Left cardiac atrium (tissue), 4 donors: ENCODE results near the gene ZNF787. TPM values are rescaled to one million over a fixed set of nuclear protein-coding genes. Genes with fewer than 3 reads are reported as not detected.
A peak's percentile ranks its signal among the peaks of the same experiment; 100 is the strongest.
"Not testable (repeated sequence)": the region's sequence is repeated elsewhere in the genome, so short reads cannot be mapped to it uniquely, and the experiment has no call there.

Source experiments
- ATAC-seq, 2 donors: fragments of 200-7000 bp; cut with Tn5 transposase; one replicate each; pipeline ENCODE4 v1.9.1; 2020; ENCODE audit warnings: mild to moderate bottlenecking in 2 of 2, moderate library complexity in 2 of 2
- DNase-seq: peaks from one replicate; pipeline ENCODE4 v3.0.0-alpha.2; 2020
- intact Hi-C, 2 donors: fragments of 100-400 bp; cut with DNase I; formaldehyde crosslinking; loops; one replicate each; pipeline versions ENCODE4 v1.14.1 to v1.15.1; 2022 to 2023
- long read RNA-seq: library from polyadenylated mRNA; unstranded; transcript quantifications from one replicate; pipeline ENCODE4 v2.0.0, GENCODE V29; 2021
- total RNA-seq, 2 donors: library from RNA; stranded (reverse); fragmentation: NEBNext Ultra II Directional; extraction: Animal tissue kit (Norgen Biotek cat#: 25700); gene quantifications; one replicate each; pipeline ENCODE4 v1.2.1, GENCODE V29; 2021
- donor health status: DM: no; HTN: yes; CAD: no.
- donor health status: DM: no; HTN: yes; CAD: no; lungs with severe emphysema.
- donor health status: DM: yes; HTN: yes; CAD: no.
- donor health status: Dilated cardiomyopathy.

Gene ZNF787
- total RNA-seq: 10 to 100 TPM; 27.5 to 37.9 TPM
- long read RNA-seq, partial matches to known transcripts: 0 of 1 reads
- long read RNA-seq, other reads (novel, unspliced or antisense): 1 of 1 reads

DNA sequence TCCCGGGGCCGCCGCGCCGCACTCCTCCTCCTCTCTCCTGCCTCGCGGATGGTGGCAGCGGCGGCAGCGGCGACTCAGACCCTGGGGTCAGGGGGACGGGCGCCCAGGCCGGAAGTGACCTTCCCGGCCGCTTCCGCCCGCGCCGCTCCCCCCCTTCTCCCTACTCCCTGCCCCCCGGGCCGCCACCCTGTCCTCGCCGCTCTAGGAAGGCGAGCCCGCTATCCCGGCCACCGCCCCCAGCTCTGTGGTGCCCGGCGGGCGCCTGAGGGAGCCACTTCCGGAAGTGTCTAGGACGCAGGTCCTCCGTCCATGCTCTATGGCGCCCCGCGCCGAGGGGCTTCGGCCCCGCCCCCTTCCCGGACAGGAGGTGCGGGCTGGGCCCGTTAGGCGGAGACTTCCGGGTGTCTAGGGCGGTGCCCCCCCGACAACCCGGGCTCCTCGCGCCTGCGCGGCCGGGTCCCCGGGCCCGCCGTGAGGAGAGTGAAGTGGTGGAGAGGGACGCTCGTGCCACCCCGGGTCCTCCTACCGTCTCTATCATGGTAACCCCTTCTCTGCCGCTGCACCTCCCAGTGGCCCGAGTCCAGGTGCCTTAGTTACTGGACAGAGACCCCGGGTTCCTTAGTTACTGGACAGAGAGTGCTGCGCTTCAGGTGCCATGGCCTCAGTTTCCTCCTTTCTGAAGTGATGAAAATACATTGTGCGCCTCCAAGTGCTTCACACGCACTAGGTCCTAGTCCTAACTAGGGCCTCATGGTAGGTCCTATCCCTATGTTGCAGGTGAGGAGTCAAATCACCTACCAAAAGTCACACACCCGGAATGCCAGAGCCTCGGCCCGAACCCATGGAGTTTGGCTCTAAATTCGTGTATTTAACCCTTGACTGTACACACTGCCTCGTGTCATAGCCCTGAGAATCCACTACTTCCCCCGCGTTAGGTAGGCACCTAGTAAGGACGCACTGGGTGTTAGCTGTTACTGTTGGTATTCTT, at the start of gene ZNF787:
Gene ZNF787, minus strand, starts transcription at position 116 of the 988 bp plus-strand sequence. CDS start 18,078 bp downstream, outside the sequence.
- peak; percentile 94 to 96 for ATAC-seq
- DNase-seq: peak; percentile 99
- intact Hi-C loops: no loop called here

- intact Hi-C loops: loop anchor here in 1 of 2 donors (5.0 kb wide), 1 partner anchor 93 kb away; no protein-coding TSS in a partner anchor
- ATAC-seq: peak in 1 of 2 donors; percentile 59
Observed at GRCh38 chr19:56170261-56170660, 49.2 kb upstream of the ZNF787 start.

GRCh38 chr19:56167064-56167578, 46.0 kb upstream of the ZNF787 start:
- intact Hi-C loops: no loop called here
- DNase-seq (no peak), ATAC-seq (no peak)

More at GRCh38 chr19:56170261-56170660, 49.2 kb upstream of the ZNF787 start:
- no peak for DNase-seq

- intact Hi-C loops: no loop called here
- DNase-seq (no peak), ATAC-seq (no peak)
Observed at GRCh38 chr19:56163097-56163496, 42.0 kb upstream of the ZNF787 start.

DNA sequence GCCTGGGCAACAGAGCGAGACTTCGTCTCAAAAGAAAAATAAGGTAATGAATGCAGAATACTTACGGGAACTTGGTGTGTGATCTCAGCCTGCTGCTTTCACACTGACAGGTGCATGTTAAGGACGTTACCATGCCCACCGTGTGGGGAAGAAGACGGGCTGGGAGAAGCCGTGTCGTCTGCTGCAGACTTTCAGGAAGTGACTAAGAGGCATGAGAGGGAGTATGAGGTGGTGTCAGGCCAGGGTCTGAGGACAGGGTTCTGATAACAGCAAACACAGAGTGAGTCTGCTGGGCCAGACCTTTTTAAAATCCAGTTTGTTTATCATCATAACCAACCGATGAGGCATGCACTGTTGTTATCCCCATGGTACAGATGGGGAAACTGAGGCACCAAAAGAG, 41.2 kb upstream of the ZNF787 start:
- DNase-seq (no peak), ATAC-seq (no peak)
- intact Hi-C loops: no loop called here

GRCh38 chr19:56161534-56161933, 40.4 kb upstream of the ZNF787 start:
- no peak for ATAC-seq
- intact Hi-C loops: no loop called here
- DNase-seq: no peak

DNA sequence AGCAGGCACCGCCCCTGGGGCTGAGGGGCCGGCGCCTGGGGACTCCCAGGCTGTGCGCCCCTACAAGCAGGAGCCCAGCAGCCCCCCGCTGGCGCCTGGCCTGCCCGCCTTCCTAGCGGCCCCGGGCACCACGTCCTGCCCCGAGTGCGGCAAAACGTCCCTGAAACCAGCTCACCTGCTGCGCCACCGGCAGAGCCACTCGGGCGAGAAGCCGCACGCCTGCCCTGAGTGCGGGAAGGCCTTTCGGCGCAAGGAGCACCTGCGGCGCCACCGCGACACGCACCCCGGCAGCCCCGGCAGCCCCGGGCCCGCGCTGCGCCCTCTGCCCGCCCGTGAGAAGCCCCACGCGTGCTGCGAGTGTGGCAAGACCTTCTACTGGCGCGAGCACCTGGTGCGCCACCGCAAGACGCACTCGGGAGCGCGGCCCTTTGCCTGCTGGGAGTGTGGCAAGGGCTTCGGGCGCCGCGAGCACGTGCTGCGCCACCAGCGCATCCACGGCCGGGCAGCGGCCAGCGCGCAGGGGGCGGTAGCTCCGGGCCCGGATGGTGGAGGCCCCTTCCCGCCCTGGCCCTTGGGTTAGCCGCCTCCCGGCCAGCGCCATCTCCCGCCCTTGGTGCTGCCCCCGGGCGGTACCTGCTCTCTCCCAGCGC, 38.7 kb upstream of the ZNF787 start:
- ATAC-seq (no peak), DNase-seq (no peak)
- intact Hi-C loops: loop anchor here in 1 of 2 donors (5.0 kb wide), 1 partner anchor 72 kb away; no protein-coding TSS in a partner anchor

- ATAC-seq (no peak), DNase-seq (no peak)
- intact Hi-C loops: loop anchor here in 1 of 2 donors (5.0 kb wide), 1 partner anchor 72 kb away; no protein-coding TSS in a partner anchor
Observed at GRCh38 chr19:56159009-56159559, 38.0 kb upstream of the ZNF787 start.

DNA sequence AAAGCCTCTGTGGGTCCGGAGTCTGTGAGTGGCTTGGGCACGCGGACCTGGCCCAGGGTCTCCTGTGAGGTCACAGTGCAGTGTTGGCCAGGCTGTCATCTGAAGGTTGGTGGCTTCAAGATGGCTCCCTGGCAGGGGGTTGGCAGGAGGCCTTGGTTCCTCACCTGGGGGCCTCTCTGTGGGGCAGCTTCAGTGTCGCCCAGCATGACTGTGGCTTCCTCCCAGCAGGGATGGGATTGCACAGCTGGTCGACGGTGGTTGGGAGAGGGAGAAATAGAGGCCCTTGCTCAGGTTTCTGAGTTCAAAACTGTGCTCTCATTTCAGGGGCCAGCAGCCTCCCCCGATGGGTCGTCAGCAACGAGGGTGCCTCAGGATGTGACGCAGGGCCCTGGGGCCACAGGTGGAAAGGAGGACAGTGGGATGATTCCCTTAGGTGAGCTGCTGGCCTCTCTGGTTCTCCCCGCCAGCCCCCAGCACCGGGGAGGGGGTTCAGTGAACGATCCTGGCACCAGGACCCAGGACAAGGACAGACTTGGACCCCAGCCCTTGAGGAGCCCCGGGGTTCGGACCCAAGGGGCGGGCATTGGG, 37.2 kb upstream of the ZNF787 start:
- ATAC-seq (no peak), DNase-seq (no peak)
- intact Hi-C loops: loop anchor here in 1 of 2 donors (5.0 kb wide), 1 partner anchor 71 kb away; no protein-coding TSS in a partner anchor

GRCh38 chr19:56156768-56157167, 35.7 kb upstream of the ZNF787 start:
- intact Hi-C loops: loop anchor here in 1 of 2 donors (5.0 kb wide), 1 partner anchor 69 kb away; no protein-coding TSS in a partner anchor
- DNase-seq (no peak), ATAC-seq (peak in 1 of 2 donors; percentile 52)

- ATAC-seq (peak in 1 of 2 donors; percentile 30), DNase-seq (no peak)
- intact Hi-C loops: loop anchor here in 1 of 2 donors (5.0 kb wide), 1 partner anchor 68 kb away; no protein-coding TSS in a partner anchor
Observed at GRCh38 chr19:56155124-56155687, 34.1 kb upstream of the ZNF787 start.

GRCh38 chr19:56153507-56153906, 32.4 kb upstream of the ZNF787 start:
- intact Hi-C loops: no loop called here
- DNase-seq: no peak
- peak in 1 of 2 donors; percentile 12 for ATAC-seq

- DNase-seq: no peak
- intact Hi-C loops: no loop called here
- ATAC-seq: no peak
Observed at GRCh38 chr19:56152644-56153043, 31.5 kb upstream of the ZNF787 start.

GRCh38 chr19:56150358-56150757, 29.3 kb upstream of the ZNF787 start:
- intact Hi-C loops: no loop called here
- ATAC-seq (peak; percentile 32 to 61), DNase-seq (no peak)

DNA sequence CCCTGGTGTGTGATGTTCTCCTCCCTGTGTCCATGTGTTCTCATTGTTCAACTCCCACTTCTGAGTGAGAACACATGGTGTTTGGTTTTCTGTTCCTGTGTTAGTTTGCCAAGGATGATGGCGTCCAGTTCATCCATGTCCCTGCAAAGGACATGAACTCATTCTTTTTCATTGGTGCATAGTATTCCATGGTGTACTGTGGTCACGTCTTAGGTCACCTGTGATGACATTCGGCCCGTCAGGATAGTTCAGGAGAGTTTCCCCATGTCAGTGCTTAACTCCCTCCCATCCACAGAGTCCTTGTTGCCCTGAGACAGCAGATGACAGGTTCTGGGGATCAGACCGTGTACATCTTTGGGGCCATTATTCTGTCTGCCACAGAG, 28.6 kb upstream of the ZNF787 start:
- no peak for ATAC-seq
- DNase-seq: no peak
- intact Hi-C loops: no loop called here

DNA sequence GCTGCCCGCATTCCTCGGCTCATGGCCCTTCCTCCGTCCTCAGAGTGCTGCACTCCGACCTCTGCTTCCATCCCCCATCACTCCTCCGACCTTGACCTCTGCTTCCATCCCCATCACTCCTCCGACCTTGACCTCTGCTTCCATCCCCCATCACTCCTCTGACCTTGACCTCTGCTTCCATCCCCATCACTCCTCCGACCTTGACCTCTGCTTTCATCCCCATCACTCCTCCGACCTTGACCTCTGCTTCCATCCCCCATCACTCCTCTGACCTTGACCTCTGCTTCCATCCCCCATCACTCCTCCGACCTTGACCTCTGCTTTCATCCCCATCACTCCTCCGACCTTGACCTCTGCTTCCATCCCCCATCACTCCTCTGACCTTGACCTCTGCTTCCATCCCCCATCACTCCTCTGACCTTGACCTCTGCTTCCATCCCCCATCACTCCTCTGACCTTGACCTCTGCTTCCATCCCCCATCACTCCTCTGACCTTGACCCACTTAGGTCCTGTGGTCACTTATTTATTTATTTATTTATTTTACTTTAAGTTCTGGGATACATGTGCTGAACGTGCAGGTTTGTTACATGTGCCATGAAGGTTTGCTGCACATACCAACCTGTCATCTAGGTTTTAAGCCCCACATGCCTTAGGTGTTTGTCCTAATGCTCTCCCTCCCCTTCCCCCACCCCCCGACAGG, 28.0 kb upstream of the ZNF787 start:
- ATAC-seq, DNase-seq, intact Hi-C loops: not testable (repeated sequence)

DNA sequence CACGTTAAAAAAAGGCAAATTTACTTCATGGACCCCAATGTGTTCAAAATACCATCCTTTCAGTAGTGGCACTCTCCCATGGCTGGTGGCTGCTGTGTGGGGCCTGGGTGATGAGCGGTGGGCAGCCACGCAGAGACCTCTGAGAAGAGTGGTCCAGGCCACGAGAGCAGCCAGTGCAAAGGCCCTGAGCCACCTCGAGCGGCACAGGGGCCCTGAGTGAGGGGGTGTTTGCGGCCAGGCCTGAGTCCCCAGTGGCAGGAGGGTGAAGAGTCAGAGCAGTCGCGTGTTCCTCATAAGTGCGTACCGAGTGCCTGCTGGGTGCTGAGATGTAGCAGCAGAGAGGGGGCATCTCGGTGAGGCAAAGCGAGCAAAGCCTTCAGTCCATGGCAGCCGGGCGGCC, 27.0 kb upstream of the ZNF787 start:
- intact Hi-C loops: no loop called here
- no peak for ATAC-seq
- no peak for DNase-seq

- DNase-seq (no peak), ATAC-seq (no peak)
- intact Hi-C loops: no loop called here
Observed at GRCh38 chr19:56147307-56147706, 26.2 kb upstream of the ZNF787 start.
